SU-DHL-6 (cell line): Measurements from ENCODE around the gene GPR89A.
"Not testable (repeated sequence)": the region's sequence is repeated elsewhere in the genome, so short reads cannot be mapped to it uniquely, and the experiment has no call there.

Experiments used
- EZH2phosphoT487 ChIP-seq: fragments of 200-600 bp; sonication (generic), shearing (Covaris generic); conservative IDR thresholded peaks from 2 replicates; pipeline ENCODE4 v1.6.1; 2018; ENCODE audit warnings: mild to moderate bottlenecking, antibody characterized with exemption, low read length, moderate library complexity, mixed read lengths
- TF ChIP-seq, protein P1 (sequence below): fragments of 200-600 bp; sonication (generic); IDR thresholded peaks from one replicate; pipeline ENCODE4 v1.5.1; 2017; ENCODE audit warnings: antibody characterized with exemption, mild to moderate bottlenecking, low read length, moderate library complexity; ENCODE audit not compliant: insufficient read depth, poor library complexity, severe bottlenecking

- TF ChIP-seq, protein P1, sequence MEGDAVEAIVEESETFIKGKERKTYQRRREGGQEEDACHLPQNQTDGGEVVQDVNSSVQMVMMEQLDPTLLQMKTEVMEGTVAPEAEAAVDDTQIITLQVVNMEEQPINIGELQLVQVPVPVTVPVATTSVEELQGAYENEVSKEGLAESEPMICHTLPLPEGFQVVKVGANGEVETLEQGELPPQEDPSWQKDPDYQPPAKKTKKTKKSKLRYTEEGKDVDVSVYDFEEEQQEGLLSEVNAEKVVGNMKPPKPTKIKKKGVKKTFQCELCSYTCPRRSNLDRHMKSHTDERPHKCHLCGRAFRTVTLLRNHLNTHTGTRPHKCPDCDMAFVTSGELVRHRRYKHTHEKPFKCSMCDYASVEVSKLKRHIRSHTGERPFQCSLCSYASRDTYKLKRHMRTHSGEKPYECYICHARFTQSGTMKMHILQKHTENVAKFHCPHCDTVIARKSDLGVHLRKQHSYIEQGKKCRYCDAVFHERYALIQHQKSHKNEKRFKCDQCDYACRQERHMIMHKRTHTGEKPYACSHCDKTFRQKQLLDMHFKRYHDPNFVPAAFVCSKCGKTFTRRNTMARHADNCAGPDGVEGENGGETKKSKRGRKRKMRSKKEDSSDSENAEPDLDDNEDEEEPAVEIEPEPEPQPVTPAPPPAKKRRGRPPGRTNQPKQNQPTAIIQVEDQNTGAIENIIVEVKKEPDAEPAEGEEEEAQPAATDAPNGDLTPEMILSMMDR: not testable (repeated sequence)
- not testable (repeated sequence) for TF ChIP-seq EZH2phosphoT487
Measured at GRCh38 chr1:145673217-145673616, 65.4 kb downstream of the GPR89A start.
